Measurements from ENCODE around the gene OLFML1.

DNA sequence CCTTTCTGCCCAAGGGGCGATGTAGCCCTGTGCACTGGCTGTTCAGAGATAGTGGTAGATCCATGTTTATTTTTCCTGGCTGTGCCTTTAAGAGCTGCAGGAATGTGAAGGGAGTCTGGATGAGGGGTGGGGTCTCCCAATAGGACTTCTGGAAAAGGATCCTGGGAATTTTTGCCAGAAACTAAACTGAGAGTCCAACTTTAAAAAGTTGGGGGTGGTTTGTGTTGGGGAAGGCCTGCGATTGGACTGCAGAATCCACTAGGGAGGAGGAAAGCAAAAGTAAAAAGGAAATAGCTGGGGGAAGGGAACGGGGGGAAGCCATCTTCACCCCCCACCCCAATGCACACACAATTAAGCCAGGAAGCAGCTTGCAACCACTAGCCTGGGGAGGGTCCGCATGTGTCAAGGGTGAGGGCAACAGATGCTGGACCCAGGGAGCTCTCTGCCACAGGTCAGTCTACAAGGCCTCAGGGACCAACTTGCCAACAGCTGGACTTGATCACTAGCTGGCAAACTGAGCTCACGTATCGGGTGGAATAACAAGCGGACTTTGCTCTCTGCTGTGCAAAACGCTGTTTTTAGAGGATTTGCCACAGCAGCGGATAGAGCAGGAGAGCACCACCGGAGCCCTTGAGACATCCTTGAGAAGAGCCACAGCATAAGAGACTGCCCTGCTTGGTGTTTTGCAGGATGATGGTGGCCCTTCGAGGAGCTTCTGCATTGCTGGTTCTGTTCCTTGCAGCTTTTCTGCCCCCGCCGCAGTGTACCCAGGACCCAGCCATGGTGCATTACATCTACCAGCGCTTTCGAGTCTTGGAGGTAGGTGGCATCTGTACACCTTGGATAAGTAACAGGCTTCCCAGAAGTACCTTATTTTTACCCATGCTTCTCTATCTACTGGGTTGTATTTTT lies at the start of gene OLFML1:
- TF ChIP-seq CEBPB (IDR thresholded peaks at IDR 0.05; ENCODE audit: borderline replicate concordance in 1 of 2, low read depth in 2 of 2, low read length in 2 of 2) (no peak), TCF7 (IDR thresholded peaks at IDR 0.05; ENCODE audit: borderline replicate concordance) (no peak), BACH1 (IDR thresholded peaks at IDR 0.05; ENCODE audit: borderline replicate concordance) (no peak), HDGF (IDR thresholded peaks at IDR 0.05) (no peak), MYC (IDR thresholded peaks at IDR 0.05; ENCODE audit: insufficient read depth, insufficient read length, insufficient replicate concordance, low read length, severe bottlenecking) (no peak), RAD51 (IDR thresholded peaks at IDR 0.05) (no peak), ZNF217 (IDR thresholded peaks at IDR 0.05) (no peak), GABPA (IDR thresholded peaks at IDR 0.05; ENCODE audit: low read depth) (no peak), RAD21 (IDR thresholded peaks at IDR 0.05; ENCODE audit: insufficient read depth, low read depth, low read length) (no peak), CREM (IDR thresholded peaks at IDR 0.05; ENCODE audit: low read depth) (no peak), EZH2 (IDR thresholded peaks at IDR 0.05; ENCODE audit: borderline replicate concordance, control insufficient read depth, low read depth, low read length) (no peak)
- TF ChIP-seq, protein P1, sequence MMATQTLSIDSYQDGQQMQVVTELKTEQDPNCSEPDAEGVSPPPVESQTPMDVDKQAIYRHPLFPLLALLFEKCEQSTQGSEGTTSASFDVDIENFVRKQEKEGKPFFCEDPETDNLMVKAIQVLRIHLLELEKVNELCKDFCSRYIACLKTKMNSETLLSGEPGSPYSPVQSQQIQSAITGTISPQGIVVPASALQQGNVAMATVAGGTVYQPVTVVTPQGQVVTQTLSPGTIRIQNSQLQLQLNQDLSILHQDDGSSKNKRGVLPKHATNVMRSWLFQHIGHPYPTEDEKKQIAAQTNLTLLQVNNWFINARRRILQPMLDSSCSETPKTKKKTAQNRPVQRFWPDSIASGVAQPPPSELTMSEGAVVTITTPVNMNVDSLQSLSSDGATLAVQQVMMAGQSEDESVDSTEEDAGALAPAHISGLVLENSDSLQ (IDR thresholded peaks at IDR 0.05): no peak
- TF ChIP-seq, protein P2, sequence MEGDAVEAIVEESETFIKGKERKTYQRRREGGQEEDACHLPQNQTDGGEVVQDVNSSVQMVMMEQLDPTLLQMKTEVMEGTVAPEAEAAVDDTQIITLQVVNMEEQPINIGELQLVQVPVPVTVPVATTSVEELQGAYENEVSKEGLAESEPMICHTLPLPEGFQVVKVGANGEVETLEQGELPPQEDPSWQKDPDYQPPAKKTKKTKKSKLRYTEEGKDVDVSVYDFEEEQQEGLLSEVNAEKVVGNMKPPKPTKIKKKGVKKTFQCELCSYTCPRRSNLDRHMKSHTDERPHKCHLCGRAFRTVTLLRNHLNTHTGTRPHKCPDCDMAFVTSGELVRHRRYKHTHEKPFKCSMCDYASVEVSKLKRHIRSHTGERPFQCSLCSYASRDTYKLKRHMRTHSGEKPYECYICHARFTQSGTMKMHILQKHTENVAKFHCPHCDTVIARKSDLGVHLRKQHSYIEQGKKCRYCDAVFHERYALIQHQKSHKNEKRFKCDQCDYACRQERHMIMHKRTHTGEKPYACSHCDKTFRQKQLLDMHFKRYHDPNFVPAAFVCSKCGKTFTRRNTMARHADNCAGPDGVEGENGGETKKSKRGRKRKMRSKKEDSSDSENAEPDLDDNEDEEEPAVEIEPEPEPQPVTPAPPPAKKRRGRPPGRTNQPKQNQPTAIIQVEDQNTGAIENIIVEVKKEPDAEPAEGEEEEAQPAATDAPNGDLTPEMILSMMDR (IDR thresholded peaks at IDR 0.05 in 2 of 3, conservative IDR thresholded peaks at IDR 0.05 in 1 of 3; ENCODE audit: control insufficient read depth in 2 of 3, extremely low read depth in 1 of 3, insufficient read depth in 1 of 3, low read depth in 3 of 3, low read length in 3 of 3): no peak
- TF ChIP-seq, protein P3, sequence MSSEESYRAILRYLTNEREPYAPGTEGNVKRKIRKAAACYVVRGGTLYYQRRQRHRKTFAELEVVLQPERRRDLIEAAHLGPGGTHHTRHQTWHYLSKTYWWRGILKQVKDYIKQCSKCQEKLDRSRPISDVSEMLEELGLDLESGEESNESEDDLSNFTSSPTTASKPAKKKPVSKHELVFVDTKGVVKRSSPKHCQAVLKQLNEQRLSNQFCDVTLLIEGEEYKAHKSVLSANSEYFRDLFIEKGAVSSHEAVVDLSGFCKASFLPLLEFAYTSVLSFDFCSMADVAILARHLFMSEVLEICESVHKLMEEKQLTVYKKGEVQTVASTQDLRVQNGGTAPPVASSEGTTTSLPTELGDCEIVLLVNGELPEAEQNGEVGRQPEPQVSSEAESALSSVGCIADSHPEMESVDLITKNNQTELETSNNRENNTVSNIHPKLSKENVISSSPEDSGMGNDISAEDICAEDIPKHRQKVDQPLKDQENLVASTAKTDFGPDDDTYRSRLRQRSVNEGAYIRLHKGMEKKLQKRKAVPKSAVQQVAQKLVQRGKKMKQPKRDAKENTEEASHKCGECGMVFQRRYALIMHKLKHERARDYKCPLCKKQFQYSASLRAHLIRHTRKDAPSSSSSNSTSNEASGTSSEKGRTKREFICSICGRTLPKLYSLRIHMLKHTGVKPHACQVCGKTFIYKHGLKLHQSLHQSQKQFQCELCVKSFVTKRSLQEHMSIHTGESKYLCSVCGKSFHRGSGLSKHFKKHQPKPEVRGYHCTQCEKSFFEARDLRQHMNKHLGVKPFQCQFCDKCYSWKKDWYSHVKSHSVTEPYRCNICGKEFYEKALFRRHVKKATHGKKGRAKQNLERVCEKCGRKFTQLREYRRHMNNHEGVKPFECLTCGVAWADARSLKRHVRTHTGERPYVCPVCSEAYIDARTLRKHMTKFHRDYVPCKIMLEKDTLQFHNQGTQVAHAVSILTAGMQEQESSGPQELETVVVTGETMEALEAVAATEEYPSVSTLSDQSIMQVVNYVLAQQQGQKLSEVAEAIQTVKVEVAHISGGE (CRISPR knock-in tag; IDR thresholded peaks at IDR 0.05): no peak
